Measurements from ENCODE around the gene ZP1.
"Not testable (repeated sequence)": the region's sequence is repeated elsewhere in the genome, so short reads cannot be mapped to it uniquely, and the experiment has no call there.

ZP1 gene

GRCh38 chr11:60866911-60867870, at the start of gene ZP1:
ZP1 (plus strand) TSS chr11:60867542; CDS start chr11:60867562, 20 bp downstream.
- H3K36me3 Mint-ChIP-seq = no peaks in the 10 kb centered on the region
- ATAC-seq (ENCODE audit: low read depth) = no peak
- H3K4me3 Mint-ChIP-seq = no peak within 1 kb of the TSS
- no peaks in the 10 kb centered on the region for H3K4me1 Mint-ChIP-seq
- no peaks in the 10 kb centered on the region for H3K9me3 Mint-ChIP-seq
- peaks cover 4% of the 10 kb centered on the region for H3K27me3 Mint-ChIP-seq
- H3K27ac Mint-ChIP-seq = no peak within 1 kb of the TSS
- DNase-seq (ENCODE audit: low spot score in 2 of 2) = no peak

GRCh38 chr11:60818057-60818456, 49.3 kb upstream of the ZP1 start:
- Mint-ChIP-seq H3K4me3 (no peak overlapping the region), H3K4me1 (peaks cover 3% of the 10 kb centered on the region), H3K9me3 (peaks cover 7% of the 10 kb centered on the region), H3K36me3 (no peaks in the 10 kb centered on the region), H3K27me3 (peaks cover 7% of the 10 kb centered on the region), H3K27ac (no peak overlapping the region)
- DNase-seq (ENCODE audit: low spot score in 2 of 2) (no peak), ATAC-seq (ENCODE audit: low read depth) (no peak)

- H3K4me3 Mint-ChIP-seq = no peak overlapping the region
- no peak for DNase-seq (ENCODE audit: low spot score in 2 of 2)
- no peaks in the 10 kb centered on the region for H3K9me3 Mint-ChIP-seq
- ATAC-seq (ENCODE audit: low read depth) = no peak
- H3K4me1 Mint-ChIP-seq = no peaks in the 10 kb centered on the region
- no peaks in the 10 kb centered on the region for H3K36me3 Mint-ChIP-seq
- H3K27ac Mint-ChIP-seq = no peak overlapping the region
- peaks cover 8% of the 10 kb centered on the region for H3K27me3 Mint-ChIP-seq
These were observed 45.3 kb upstream of the ZP1 start for GRCh38 chr11:60821827-60822599.

- DNase-seq (ENCODE audit: low spot score in 2 of 2); H3K9me3 Mint-ChIP-seq; H3K36me3 Mint-ChIP-seq; H3K27me3 Mint-ChIP-seq; H3K4me3 Mint-ChIP-seq; H3K27ac Mint-ChIP-seq; ATAC-seq (ENCODE audit: low read depth); H3K4me1 Mint-ChIP-seq: not testable (repeated sequence)
These were observed 43.5 kb upstream of the ZP1 start for GRCh38 chr11:60823745-60824306.

- Mint-ChIP-seq H3K4me3 (no peak overlapping the region), H3K27ac (no peak overlapping the region), H3K4me1 (no peaks in the 10 kb centered on the region), H3K9me3 (no peaks in the 10 kb centered on the region), H3K36me3 (no peaks in the 10 kb centered on the region), H3K27me3 (peaks cover 7% of the 10 kb centered on the region)
- no peak for ATAC-seq (ENCODE audit: low read depth)
- DNase-seq (ENCODE audit: low spot score in 2 of 2) = no peak
These were observed 42.2 kb upstream of the ZP1 start for GRCh38 chr11:60825118-60825517.

GRCh38 chr11:60825790-60826189, 41.6 kb upstream of the ZP1 start:
- H3K4me1 Mint-ChIP-seq = no peaks in the 10 kb centered on the region
- H3K27ac Mint-ChIP-seq = no peak overlapping the region
- DNase-seq (ENCODE audit: low spot score in 2 of 2) (no peak), ATAC-seq (ENCODE audit: low read depth) (no peak)
- H3K27me3 Mint-ChIP-seq = peaks cover 7% of the 10 kb centered on the region
- no peaks in the 10 kb centered on the region for H3K9me3 Mint-ChIP-seq
- no peaks in the 10 kb centered on the region for H3K36me3 Mint-ChIP-seq
- no peak overlapping the region for H3K4me3 Mint-ChIP-seq

- Mint-ChIP-seq H3K4me3 (peak overlapping the region; percentile 69), H3K36me3 (no peaks in the 10 kb centered on the region), H3K27ac (no peak overlapping the region), H3K27me3 (peaks cover 4% of the 10 kb centered on the region), H3K9me3 (no peaks in the 10 kb centered on the region), H3K4me1 (peaks cover 4% of the 10 kb centered on the region)
- ATAC-seq (ENCODE audit: low read depth) = peak; percentile 58
- no peak for DNase-seq (ENCODE audit: low spot score in 2 of 2)
These were observed 36.7 kb upstream of the ZP1 start for GRCh38 chr11:60830478-60831142.

- peak overlapping the region; percentile 69 for H3K4me3 Mint-ChIP-seq
- no peaks in the 10 kb centered on the region for H3K36me3 Mint-ChIP-seq
- peak; percentile 95 for ATAC-seq (ENCODE audit: low read depth)
- no peak overlapping the region for H3K27ac Mint-ChIP-seq
- peaks cover 4% of the 10 kb centered on the region for H3K27me3 Mint-ChIP-seq
- H3K9me3 Mint-ChIP-seq = no peaks in the 10 kb centered on the region
- peak; percentile 72 for DNase-seq (ENCODE audit: low spot score in 2 of 2)
- H3K4me1 Mint-ChIP-seq = peaks cover 4% of the 10 kb centered on the region
These were observed 36.2 kb upstream of the ZP1 start for GRCh38 chr11:60831143-60831500.

GRCh38 chr11:60831501-60832079, 35.8 kb upstream of the ZP1 start:
- Mint-ChIP-seq H3K27me3 (peaks cover 4% of the 10 kb centered on the region), H3K4me1 (peaks cover 4% of the 10 kb centered on the region), H3K27ac (no peak overlapping the region), H3K4me3 (no peak overlapping the region), H3K9me3 (no peaks in the 10 kb centered on the region), H3K36me3 (no peaks in the 10 kb centered on the region)
- no peak for DNase-seq (ENCODE audit: low spot score in 2 of 2)
- ATAC-seq (ENCODE audit: low read depth) = no peak

- Mint-ChIP-seq H3K9me3 (no peaks in the 10 kb centered on the region), H3K4me1 (peaks cover 4% of the 10 kb centered on the region), H3K4me3 (no peak overlapping the region), H3K27me3 (peaks cover 1% of the 10 kb centered on the region), H3K36me3 (no peaks in the 10 kb centered on the region), H3K27ac (no peak overlapping the region)
- DNase-seq (ENCODE audit: low spot score in 2 of 2) = no peak
- ATAC-seq (ENCODE audit: low read depth) = no peak
These were observed 32.4 kb upstream of the ZP1 start for GRCh38 chr11:60834742-60835533.

GRCh38 chr11:60835534-60835846, 31.9 kb upstream of the ZP1 start:
- Mint-ChIP-seq H3K9me3 (no peaks in the 10 kb centered on the region), H3K4me3 (no peak overlapping the region), H3K27ac (no peak overlapping the region), H3K36me3 (no peaks in the 10 kb centered on the region), H3K27me3 (peaks cover 1% of the 10 kb centered on the region), H3K4me1 (peaks cover 6% of the 10 kb centered on the region)
- no peak for ATAC-seq (ENCODE audit: low read depth)
- no peak for DNase-seq (ENCODE audit: low spot score in 2 of 2)

GRCh38 chr11:60836866-60837515, 30.4 kb upstream of the ZP1 start:
- DNase-seq (ENCODE audit: low spot score in 2 of 2) (no peak), ATAC-seq (ENCODE audit: low read depth) (no peak)
- Mint-ChIP-seq H3K4me1 (peaks cover 14% of the 10 kb centered on the region), H3K36me3 (no peaks in the 10 kb centered on the region), H3K9me3 (no peaks in the 10 kb centered on the region), H3K4me3 (no peak overlapping the region), H3K27ac (no peak overlapping the region), H3K27me3 (peaks cover 1% of the 10 kb centered on the region)

GRCh38 chr11:60838132-60838531, 29.2 kb upstream of the ZP1 start:
- no peaks in the 10 kb centered on the region for H3K27me3 Mint-ChIP-seq
- DNase-seq (ENCODE audit: low spot score in 2 of 2) (no peak), ATAC-seq (ENCODE audit: low read depth) (no peak)
- peaks cover 19% of the 10 kb centered on the region for H3K4me1 Mint-ChIP-seq
- H3K36me3 Mint-ChIP-seq = no peaks in the 10 kb centered on the region
- H3K27ac Mint-ChIP-seq = no peak overlapping the region
- no peak overlapping the region for H3K4me3 Mint-ChIP-seq
- no peaks in the 10 kb centered on the region for H3K9me3 Mint-ChIP-seq
